Bone marrow (tissue), 2 donors: ENCODE measurements around the gene UBE2E2.
A peak's percentile ranks its signal among the peaks of the same experiment; 100 is the strongest.

Experiments used
- DNase-seq, 2 donors: peaks; one replicate each; lab custom pipeline; 2025; lab: John Stamatoyannopoulos, UW

Gene UBE2E2

DNA sequence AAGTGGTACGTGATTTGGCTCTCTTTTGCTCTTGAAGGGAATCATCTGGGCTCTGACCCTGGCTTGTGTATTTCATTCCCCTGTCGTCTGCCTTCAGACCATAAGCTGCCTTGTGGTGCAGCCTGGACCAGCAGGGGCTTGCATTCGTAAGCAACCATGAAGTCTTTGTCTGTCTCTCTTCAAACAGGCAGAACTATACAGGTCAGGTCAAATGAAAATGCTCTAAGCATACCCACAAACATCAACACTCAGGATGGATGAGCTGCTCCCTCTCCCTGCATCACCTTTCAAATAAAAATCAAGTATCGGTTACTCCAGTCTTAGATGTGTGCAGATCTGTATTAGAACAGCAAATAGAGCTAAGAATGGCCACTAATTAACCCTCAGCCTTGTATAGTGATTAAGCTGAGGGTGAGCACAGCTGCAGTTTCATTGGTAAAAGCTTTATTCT lies 334.0 kb downstream of the UBE2E2 start:
- no peak for DNase-seq

DNA sequence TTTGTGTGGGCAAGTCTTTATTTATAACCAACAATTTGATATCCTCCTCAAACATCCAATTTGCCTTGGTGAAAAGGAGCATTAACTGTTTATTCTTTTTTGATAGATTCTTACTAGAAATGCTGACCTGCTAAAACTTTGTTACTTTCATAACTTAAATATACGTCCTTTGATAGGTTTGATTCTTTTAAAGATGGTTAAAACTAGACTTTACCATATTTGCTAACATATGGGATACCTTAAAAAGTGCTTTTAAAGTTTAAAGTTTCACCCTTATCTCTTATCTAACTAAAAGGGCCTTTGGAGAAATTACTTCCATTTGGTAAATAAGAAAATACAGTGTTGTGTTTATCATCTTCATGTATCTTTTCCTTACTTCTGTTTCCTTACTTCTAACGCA lies 336.1 kb downstream of the UBE2E2 start:
- DNase-seq = no peak

DNA sequence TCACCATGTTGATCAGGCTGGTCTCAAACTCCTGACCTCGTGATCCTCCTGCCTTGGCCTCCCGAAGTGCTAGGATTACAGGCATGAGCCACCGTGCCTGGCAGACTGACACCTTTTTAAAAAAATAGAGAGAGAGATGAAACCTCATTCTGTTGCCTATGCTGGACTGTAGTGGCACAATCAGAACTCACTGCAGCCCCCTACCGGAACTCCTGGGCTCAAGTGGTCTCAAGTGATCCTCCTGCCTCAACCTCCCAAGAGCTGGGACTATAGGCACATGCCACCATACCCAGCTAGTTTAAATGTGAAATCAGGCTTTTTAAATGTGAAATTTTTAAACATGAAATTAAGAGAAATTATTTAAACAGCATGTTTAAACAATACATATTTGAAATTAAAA lies 337.5 kb downstream of the UBE2E2 start:
- no peak for DNase-seq

DNA sequence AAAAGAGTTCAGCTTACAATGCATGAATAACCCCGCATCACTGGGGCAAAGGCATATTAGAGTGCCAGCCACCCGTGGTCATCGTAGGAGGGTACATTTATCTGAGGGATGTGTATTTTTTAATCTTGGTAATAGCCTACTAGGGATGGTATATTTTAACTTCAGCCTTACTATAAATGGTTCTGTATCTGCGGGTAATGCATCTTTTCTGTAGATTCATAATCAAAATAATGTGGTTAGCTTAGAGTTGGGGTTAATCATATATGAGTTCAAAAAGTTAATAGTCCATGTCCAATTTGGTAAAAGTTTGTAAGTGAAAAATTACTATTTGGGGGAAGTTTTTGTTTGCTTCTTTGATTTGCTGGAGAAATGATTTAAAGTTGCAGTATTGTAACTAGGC lies 339.0 kb downstream of the UBE2E2 start:
- no peak for DNase-seq

DNA sequence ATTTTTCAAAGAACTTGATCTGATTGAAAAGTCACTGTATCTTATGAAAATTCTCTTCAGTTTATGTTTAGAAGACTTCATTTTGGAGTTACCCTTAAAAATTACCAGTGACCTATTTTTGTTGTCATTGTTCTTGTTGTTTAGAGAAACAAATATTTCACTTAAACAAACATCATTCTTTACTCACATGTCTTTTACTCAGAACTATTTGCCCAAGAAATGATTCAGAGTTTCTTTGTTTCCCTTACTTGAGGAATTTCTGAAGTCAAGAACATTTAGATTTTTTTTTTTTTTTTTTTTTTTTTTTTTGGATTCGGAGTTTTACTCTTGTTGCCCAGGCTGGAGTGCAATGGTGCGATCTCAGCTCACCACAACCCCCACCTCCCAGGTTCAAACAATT lies 343.1 kb downstream of the UBE2E2 start:
- DNase-seq = no peak

DNA sequence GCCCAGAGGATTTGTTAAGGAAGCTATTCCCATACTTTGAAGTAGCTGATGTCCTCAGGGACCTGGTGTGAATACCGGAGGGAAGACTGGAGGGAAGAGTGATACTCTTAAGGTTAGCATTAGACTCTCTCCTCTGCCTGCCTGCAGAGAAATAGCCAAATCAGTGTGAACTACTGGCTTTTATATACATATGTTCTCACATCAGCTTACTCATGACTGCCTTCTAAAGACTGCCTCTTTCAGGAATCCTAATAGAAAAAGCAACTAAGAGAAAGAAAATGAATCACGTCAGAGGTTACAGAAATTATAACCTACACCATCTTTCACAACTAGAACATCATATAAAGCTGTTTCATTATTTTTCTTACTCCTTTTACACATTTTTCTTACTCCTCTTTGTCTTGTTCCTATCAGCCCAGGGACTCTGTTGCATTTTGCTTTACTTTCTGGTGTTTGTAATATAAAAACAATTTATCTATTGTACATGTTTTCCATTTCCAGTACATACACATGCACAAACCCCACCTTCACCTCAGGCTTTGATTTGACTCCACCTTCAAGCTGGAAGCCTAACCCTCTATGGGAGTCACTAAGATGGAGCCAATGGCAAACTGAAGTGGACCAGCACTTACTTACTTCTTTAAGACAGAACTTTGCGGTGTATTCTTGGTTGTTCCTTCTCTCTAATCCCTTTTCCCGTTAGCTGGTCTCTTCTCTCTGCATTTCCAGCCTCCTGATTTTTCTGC lies 345.0 kb downstream of the UBE2E2 start:
- no peak for DNase-seq

DNA sequence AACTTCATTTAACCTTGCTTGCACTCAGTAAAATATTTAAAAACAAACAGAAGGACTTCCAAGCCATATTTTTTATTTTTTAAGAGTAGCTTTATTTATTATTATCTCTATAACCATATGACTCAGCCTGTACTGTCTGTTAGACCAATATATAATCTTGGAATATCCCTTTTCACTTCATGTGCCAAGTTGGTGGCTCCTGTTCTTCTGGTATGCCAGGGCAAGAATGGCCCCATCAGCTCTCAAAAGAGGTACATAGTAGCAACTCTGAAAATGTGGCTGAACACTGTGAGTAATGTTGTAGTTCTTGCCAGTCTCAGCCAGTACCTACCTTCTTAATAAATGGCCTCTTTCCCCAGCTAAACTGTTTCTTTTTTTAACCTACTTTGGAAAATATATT lies 345.6 kb downstream of the UBE2E2 start:
- no peak for DNase-seq

DNA sequence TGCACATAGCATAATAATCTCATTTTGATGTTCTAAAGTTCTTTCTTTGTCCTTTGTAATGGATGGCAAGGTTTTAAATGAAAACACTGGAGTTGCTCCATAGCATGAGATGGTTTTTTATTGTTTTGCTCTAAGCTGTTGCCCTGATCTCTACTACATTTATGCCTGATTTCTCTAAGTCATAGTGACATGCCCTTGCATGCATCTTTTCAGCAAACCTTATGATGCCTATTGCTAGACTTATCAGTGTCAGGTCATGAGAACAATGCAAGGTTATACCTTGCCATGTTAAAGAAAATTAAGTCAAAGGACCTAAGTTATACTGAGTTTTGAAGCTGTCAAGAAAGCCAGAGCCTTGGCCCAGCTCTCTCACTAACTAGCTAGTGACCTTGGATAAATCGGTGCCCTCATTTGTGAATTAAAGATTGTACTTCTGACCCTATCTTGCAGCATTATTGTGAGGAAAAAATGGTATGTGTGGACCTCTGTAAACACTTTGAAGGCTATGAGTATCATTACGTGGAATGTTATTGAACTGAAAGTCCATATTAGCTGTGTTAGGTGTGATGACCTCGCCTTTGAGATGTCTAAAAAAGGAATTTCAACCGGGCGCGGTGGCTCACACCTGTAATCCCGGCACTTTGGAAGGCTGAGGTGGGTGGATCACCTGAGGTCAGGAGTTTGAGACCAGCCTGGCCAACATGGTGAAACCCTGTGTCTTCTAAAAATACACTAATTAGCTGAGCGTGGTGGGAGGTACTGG lies 346.2 kb downstream of the UBE2E2 start:
- no peak for DNase-seq

DNA sequence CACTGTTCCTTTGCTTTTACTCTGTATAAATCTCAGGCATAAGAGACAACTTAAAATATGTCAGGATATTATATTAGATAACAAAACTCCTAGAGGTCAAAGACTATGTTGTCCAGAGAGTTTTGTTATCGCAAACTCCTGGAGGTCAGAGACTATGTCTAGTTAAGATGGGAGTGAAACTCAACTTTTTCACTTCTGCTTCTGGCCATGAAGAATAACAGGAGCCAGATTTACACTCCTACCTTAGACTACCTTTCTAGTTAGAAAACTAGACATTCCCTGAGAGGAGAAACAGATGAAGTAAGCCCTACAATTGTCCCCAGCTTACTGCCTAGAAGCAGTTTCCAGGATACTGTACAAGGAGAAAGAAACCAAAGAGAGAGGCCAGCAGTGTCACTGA lies 347.3 kb downstream of the UBE2E2 start:
- DNase-seq = no peak

DNA sequence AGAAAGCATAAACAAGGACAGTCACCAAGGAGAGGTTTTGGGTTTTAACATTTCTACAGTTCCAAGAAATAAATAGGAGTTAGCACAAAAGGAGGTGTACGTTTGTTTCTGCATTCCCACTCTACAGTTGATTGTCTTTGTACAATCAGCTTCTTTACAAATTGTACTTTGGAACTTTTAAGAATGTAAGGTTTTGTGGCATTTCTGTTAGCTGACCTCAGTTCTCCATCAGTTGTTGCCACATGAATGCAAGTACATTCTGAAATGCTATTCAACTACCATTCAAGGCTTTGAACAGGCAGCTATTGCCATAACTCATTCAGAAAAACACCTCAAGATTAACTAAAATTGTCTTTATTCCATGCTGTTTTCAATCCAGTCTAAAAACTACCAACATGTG lies 349.4 kb downstream of the UBE2E2 start:
- no peak for DNase-seq

DNA sequence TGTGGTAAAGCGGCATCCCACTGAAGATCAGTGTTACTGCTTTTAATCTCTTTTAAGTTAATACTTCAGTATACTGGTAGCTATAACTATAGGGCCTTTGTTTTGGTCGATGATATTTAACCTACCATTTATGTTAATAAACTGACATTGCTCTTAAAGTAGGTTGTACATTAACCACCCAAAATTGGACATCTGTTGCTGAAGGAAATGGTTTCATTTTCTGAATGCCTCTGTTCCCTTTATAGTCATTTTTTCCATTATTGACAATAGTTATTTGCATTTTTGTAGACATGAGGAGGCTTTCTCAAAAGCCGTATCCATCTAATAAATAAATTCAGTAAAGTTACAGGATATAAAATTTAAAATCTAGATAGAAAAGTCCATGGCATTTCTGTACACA lies 350.2 kb downstream of the UBE2E2 start:
- no peak for DNase-seq

DNA sequence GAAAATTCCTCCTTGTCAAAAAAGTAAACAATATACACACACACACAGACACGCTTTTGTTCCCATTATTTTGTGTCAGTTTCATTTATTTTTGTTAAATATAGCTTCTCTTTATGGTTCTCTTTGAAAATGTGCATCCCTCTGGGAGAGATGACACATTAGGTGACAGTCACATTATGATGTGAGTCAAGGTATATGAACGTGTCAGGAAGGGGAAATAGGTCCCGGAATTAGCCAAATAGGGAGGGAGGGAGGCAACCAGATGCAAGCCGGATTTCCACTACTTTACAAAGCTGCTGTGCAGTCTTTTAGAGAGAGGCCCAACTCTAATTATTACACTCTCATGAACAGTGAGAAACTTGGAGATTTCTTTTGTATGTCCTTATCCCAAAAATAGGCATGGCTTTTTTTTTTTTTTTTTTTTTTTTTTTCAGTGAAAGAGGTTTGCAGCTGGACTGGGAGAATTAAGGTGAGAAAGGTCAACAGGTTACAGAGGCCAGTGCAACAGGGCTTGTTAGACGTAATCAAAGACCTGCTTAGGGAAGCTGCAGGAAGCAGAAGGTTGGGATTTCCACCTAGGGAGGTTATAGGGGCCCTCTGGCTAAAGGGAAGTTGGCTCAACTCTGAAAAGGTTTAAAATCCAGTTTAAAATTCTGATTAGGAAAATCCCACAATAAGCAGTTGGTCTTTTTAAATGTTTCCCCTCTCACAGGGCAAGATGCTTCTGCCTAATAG lies 362.1 kb downstream of the UBE2E2 start:
- no peak for DNase-seq

DNA sequence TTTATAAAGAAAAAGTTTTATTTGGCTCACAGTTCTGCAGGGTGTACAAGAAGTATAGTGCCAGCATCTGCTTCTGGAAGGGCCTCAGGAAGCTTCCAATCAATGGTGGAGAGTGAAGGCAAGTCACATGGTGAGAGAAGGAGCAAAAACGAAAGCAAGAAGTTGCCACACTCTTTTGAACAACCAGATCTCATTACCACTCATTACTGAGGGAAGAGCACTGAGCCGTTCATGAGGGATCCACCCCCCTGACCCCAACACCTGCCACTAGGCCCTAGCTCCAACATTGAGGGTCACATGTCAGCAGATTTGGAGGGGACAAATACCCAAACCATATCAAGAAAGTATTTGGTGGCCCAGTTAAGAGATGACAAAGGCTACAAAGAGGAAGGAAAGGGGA lies 363.4 kb downstream of the UBE2E2 start:
- DNase-seq = no peak

DNA sequence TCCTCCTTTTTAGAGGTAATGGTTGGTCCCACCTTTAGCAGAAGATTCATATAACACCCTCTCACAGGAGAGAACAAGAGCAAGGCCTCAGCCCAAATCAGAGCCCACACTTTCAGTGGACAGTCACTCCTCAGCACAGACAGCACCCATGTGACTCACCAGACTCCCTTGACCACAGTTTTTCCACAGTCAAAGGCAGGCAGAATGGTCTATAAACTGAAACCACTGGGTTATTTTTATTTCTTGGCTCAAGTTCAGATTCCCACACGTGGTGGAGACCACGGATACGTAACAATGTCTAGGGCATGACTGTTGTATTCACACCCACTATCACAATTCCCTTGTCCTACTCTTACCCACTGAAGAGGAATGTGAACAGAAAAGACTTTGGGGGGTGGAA lies 364.8 kb downstream of the UBE2E2 start:
- DNase-seq = peak in 1 of 2 donors; percentile 43

DNA sequence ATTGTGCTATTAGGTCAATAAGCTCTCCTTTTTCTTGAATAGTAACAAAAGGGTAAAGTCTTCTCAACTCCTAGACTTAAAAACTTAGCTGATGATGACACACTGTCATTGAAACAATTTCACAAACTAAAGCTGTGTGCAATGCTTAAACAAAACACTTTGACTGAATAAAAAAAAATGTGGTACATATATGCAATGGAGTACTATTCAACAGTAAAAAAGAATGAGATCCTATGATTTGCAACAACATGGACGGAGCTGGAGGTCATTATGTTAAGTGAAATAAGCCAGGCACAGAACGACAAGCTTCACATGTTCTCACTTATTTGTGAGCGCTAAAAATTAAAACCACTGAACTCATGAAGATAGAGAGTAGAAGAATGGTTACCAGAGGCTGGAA lies 370.7 kb downstream of the UBE2E2 start:
- DNase-seq = no peak

DNA sequence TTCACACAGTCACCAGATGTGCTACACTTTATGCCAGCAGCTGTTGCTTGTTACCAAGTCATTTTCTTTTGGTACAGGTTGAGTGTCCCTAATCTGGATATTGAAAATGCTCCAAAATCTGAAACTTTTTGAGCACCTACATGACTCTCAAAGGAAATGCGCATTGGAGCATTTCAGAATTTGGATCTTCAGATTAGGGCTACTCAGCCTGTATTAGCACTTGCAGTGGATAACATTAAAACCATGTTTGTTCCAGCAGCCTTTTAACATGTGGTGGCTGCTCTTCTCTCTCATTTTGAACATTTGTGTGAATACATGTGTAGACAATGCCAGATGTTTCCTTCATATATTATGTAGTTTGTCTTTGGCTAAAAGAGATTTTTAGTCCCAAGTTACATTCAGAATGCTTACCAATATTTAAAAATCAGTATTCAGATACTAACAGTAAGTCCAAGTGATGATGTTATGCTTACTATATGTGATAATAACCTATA lies 371.7 kb downstream of the UBE2E2 start:
- no peak for DNase-seq

DNA sequence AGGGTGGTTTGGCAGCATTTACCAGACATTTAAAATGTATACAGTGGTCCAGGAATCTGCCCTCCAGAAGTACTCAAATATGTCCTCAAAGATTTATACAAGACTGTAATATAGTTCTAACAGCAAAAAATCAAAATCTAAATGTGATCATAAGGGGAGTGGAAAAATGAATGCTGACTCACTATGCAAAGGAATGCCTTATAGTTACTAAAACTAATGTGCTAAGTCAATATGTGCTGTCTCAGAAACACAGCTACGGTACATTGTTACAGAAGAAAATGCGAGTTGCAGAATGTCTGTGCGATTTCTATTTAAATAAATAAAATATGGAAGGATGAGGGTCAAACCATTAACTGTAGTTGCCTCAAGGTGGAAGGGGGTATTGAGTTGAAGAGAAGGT lies 372.6 kb downstream of the UBE2E2 start:
- no peak for DNase-seq

DNA sequence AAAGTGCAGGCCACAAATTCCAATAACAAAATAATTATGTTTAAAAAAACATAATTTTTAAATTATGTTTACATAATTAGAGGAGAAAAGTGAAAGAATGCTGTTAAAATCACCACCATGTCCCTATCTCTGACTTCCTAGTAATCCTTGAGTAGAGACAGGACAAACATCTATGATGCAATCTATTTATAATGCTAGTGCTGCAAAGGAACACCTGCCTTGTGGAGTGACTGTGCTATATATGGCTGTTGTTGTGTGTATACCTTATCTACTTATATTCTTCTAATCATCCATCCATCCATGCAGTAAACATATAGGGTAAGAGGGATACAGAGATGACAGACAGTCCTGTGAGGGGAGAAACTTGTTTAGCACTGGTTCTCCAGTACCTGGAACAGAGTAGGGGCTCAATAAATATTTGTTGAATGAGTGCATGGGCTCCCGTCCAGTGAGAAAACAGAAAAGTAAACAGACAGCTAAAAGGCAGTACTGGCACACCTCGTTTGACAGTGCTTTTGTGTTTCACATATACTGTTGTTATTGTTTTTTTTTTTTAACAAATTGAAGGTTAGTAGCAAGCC lies 373.3 kb downstream of the UBE2E2 start:
- DNase-seq = no peak

DNA sequence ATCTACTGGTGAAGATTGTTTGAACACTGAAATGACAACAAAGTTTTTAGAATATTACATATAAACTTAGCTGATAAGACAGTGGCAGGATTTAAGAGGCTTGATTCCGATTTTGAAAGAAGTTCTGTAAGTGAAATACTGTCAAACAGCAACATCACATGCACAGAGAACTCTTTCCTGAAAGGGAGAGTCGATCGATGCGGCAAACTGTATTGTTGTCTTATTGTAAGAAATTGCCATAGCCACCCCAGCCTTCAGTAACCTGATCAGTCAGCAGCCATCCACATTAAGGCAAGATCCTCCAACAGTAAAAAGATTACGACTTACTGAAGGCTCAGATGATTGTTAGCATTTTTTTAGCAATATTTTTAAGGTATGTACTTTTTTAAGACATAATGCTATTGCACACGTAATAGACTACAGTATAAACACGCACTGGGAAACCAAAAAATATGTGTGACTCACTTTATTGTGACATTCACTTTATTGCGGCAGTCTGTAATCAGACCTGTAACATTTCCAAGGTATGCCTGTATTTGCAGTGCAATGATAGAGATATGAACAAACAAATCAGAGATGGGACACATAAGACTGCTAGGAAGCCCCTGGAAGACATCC lies 377.1 kb downstream of the UBE2E2 start:
- no peak for DNase-seq

DNA sequence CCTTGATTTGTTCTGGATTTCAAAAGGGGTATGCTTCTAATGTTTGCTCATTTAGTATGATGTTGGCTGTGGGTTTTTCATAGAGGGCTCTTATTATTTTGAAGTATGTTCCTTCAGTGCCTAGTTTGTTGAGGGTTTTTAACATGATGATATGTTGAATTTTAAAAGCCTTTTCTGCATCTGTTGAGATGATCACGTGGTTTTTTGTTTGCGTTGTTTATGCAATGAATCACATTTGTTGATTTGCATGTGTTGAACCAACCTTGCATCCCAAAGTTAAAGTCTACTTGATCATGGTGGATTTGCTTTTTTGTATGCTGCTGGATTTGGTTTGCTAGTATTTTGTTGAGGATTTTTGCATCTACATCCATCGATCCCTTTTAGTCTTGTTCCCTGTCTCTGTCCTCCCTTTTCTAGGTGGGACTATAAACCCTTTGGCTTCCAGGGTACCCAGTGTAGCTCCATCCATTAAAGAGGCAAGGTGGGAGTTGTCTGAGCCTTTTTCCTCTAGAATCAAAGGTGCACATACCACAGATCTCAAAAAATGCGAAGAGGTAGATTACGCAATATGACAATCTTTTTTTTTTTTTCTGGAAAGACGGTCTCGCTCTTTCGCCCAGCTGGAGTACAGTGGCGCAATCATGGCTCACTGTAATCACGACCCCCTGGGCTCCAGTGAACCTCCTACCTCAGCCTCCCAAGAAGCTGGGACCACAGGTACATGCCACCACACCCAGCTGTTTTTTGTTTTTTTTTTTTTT lies 381.0 kb downstream of the UBE2E2 start:
- DNase-seq = no peak

DNA sequence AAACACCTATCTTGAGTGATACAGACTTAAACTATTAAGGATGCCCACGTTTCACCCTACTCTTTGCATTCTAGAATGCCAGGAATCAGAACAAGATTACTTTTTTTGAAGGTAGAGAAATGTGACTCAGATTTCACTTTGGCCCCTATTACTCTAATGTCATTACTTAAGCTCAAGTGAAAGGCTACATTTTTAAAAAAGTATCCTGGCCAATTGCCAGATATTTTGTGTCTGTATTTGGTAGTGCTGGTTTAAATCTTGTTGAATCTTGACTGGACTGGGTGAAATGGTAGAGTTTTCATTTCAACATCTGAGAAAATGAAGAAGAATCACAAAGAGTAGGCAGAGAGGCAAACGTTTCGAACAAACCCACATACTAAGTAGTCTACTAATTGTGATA lies 384.4 kb downstream of the UBE2E2 start:
- DNase-seq = no peak
